ENCODE results near the gene PTPRN2. TPM values are rescaled to one million over a fixed set of nuclear protein-coding genes. Genes with fewer than 3 reads are reported as not detected.
"Not testable (repeated sequence)": the region's sequence is repeated elsewhere in the genome, so short reads cannot be mapped to it uniquely, and the experiment has no call there.

Gene PTPRN2
- under 1 TPM; 0.33 to 0.42 TPM for total RNA-seq
- polyA plus RNA-seq: 1.2 TPM

DNA sequence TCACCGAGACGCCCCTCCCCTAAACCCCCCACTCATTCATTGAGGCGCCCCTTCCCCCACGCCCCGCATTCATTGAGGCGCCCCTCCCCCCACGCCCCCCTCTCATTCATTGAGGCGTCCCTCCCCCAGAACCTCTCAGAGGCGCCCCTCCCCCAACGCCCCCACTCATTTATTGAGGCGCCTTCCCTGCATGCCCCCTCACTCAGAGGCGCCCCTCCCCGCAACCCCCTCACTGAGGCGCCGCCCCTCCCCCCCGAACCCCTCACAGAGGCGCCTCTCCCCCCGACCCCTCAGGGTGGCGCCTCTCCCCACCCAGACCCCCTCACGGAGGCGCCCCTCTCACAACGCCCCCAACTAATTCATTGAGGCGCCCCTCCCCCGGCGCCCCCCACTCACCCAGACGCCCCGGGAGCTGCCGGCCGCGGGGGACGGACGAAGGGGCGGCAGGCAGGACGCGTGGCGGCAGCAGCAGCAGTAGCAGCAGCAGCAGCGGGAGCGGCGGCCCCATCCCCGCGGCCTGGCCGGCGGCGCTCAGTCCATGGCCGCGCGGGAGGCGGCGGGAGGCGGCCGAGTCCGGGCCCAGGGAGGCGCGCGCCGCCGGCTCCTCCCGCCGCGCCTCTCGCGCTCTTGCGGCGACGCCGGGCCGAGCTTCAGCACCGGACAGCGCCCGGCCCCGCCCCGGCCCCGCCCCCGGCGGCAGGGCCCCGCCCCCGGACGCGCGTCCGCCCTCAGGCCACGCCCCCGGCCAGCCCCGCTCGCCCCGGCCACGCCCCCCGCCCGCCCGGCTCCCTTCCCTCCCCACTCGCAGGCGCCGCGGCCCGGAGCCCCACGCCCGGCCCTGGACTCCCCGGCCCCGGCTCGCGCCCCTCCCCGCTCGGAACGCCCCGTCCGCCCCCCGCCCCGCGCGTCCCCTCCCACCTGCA, at the start of gene PTPRN2:
PTPRN2 (minus strand) TSS at position 662 of the 923 bp plus-strand sequence.
- Histone ChIP-seq H3K36me3 (ENCODE audit: insufficient read depth, low read length) (no peaks in the 10 kb centered on the region), H3K4me3 (ENCODE audit: low read length) (no peak within 1 kb of the TSS), H3K4me1 (ENCODE audit: insufficient read depth, low read length) (peaks cover 11% of the 10 kb centered on the region), H3K9me3 (ENCODE audit: low read length) (no peaks in the 10 kb centered on the region), H3K27me3 (ENCODE audit: insufficient read depth, low read length, poor library complexity, severe bottlenecking) (peaks cover 37% of the 10 kb centered on the region), H3K27ac (ENCODE audit: low read depth, low read length) (no peak within 1 kb of the TSS)
- DNase-seq: peak in 4 of 5 donors; percentile 35 to 59 (median 43)
- Mint-ChIP-seq H3K27me3 (peaks cover 29 to 43% of the 10 kb centered on the region in 2 donors), H3K4me3 (peak within 1 kb of the TSS in 5 of 7 donors; percentile 48 to 68 (median 65)), H3K9me3 (peaks cover 0 to 8% (median 0%) of the 10 kb centered on the region in 5 donors), H3K4me1 (peaks cover 4 to 15% (median 9%) of the 10 kb centered on the region in 3 donors), H3K27ac (peak within 1 kb of the TSS in 1 of 8 donors; percentile 47), H3K36me3 (peaks cover 0 to 1% (median 0%) of the 10 kb centered on the region in 3 donors)
- ChIA-PET POLR2A (no interaction called here), CTCF (no interaction called here)

DNA sequence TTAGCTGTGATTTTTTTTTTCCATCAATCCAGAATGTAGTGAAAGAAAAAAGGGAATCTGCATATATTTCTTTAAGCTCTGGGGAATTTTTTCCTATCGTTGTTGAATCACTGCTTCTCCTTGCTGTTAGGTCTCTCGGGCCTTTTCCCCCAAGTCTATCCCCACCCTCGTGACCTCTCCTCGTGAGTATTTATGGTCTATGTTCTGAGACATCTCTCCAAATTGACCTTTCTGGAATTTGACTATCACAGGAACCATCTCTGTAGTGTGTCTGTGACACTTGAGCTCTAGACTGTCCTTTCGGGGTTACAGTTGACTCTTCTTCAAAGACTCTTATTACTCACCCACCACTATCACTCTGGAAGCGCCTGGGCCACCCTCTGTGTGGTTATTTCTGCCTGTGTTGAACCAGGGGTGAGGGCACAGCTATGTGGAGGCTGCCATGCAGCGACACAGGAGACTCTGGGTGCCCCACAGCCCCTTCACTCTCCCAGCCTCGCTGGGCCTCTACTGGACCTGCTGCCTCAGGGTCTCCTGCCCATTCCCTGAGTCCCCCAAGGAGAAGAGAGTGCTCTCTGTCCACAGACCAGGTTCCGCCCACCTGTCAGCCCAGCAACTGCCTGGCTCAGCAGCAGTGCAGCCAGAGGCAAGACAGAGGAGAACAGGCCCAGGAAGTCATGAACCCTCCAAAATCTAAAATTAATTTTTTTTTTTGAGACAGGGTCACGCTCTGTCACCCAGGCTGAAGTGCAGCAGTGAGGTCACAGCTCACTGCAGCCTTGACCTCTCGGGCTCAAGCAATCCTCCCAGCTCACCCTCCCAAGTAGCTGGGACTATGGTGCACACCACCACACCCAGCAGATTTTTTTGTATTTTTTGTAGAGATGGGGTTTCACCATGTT, 45.7 kb upstream of the PTPRN2 start:
- H3K27ac ChIP-seq (ENCODE audit: low read depth, low read length): no peak overlapping the region
- Mint-ChIP-seq H3K36me3 (peaks cover 11 to 12% (median 11%) of the 10 kb centered on the region in 3 donors), H3K27ac (peak overlapping the region in 1 of 8 donors; percentile 78), H3K27me3 (peaks cover 0 to 2% of the 10 kb centered on the region in 2 donors), H3K4me3 (no peak overlapping the region), H3K9me3 (no peaks in the 10 kb centered on the region), H3K4me1 (no peaks in the 10 kb centered on the region)
- H3K9me3 ChIP-seq (ENCODE audit: low read length): no peaks in the 10 kb centered on the region
- H3K4me3 ChIP-seq (ENCODE audit: low read length): no peak overlapping the region
- DNase-seq: no peak
- ChIA-PET POLR2A (no interaction called here), CTCF (no interaction called here)
- H3K36me3 ChIP-seq (ENCODE audit: insufficient read depth, low read length): no peaks in the 10 kb centered on the region
- no peaks in the 10 kb centered on the region for H3K27me3 ChIP-seq (ENCODE audit: insufficient read depth, low read length, poor library complexity, severe bottlenecking)
- H3K4me1 ChIP-seq (ENCODE audit: insufficient read depth, low read length): no peaks in the 10 kb centered on the region

DNA sequence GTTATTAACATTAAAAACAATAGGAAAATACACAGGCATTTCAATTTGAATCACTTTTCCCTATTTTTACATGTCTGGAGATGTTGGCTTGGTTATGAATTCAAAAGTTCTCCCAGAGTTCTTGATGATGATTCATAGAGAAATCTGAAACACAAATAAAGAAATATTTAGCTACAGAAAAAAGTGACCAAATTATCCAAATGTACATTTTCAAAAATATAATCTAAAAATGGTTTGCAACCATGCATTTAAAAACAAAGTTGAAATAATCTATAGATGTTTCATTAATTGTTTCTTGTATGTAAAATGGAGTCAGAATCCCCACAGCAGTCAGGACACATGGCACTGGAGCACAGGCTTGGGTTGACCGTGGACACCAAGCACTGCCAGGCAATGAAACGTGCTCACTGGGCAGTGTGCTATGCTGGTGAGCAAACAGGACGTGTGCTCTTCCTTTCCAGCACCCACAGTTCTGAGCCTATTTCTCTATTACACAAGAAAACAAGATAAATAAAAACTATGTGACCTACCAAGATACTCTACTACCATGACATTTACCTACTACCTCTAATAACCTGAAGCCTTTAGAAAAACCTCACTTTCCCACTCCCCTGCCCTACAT, 44.1 kb upstream of the PTPRN2 start:
- DNase-seq: no peak
- Histone ChIP-seq H3K36me3 (ENCODE audit: insufficient read depth, low read length) (no peaks in the 10 kb centered on the region), H3K27me3 (ENCODE audit: insufficient read depth, low read length, poor library complexity, severe bottlenecking) (no peaks in the 10 kb centered on the region), H3K4me3 (ENCODE audit: low read length) (no peak overlapping the region), H3K4me1 (ENCODE audit: insufficient read depth, low read length) (no peaks in the 10 kb centered on the region), H3K9me3 (ENCODE audit: low read length) (no peaks in the 10 kb centered on the region), H3K27ac (ENCODE audit: low read depth, low read length) (no peak overlapping the region)
- Mint-ChIP-seq H3K9me3 (no peaks in the 10 kb centered on the region), H3K27ac (no peak overlapping the region), H3K4me1 (no peaks in the 10 kb centered on the region), H3K27me3 (peaks cover 0 to 2% of the 10 kb centered on the region in 2 donors), H3K36me3 (peaks cover 10 to 13% (median 11%) of the 10 kb centered on the region in 3 donors), H3K4me3 (no peak overlapping the region)
- POLR2A ChIA-PET: no interaction called here
- CTCF ChIA-PET: no interaction called here

DNA sequence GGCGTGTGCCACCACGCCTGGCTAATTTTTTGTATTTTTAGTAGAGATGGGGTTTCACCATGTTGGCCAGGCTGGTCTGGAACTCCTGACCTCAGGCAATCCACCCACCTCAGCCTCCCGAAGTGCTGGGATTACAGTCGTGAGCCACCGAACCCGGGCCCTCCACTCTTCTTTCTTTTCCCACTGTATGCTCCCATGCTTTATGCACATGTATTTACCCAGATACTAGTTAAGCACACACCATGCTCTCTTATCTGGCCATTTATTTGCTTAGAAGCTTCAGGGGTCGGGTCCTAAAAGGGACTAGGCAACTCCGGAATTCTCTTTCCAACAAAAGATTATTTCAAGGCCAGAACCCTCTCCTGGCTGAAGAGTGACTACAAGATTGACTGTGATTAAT, 38.7 kb upstream of the PTPRN2 start:
- DNase-seq; POLR2A ChIA-PET; H3K36me3 ChIP-seq (ENCODE audit: insufficient read depth, low read length); H3K4me3 ChIP-seq (ENCODE audit: low read length); H3K9me3 Mint-ChIP-seq; H3K27me3 ChIP-seq (ENCODE audit: insufficient read depth, low read length, poor library complexity, severe bottlenecking); H3K27ac ChIP-seq (ENCODE audit: low read depth, low read length); H3K4me3 Mint-ChIP-seq; H3K27me3 Mint-ChIP-seq; H3K4me1 ChIP-seq (ENCODE audit: insufficient read depth, low read length); H3K27ac Mint-ChIP-seq; H3K9me3 ChIP-seq (ENCODE audit: low read length); CTCF ChIA-PET; H3K4me1 Mint-ChIP-seq: not testable (repeated sequence)
- H3K36me3 Mint-ChIP-seq: peaks cover 10 to 14% (median 14%) of the 10 kb centered on the region in 3 donors

DNA sequence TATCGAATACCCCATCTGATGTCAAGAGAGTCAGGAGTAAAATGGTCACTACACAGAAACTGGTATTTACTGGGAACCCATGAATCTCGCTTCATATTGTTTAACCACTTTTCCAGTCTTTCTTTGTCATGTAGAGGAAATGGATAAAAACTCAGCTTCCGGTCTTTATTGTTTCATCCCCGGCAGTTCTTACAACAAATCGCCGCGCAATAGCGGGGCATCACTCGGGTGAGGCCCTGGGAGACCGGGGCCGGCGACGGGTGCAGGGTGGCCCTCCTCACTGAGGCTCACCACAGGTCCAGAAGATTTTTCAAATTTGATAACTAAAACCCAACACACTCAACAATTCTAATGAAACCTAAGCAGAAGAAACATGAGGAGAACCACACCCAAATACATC, 35.6 kb upstream of the PTPRN2 start:
- Histone ChIP-seq H3K36me3 (ENCODE audit: insufficient read depth, low read length) (no peaks in the 10 kb centered on the region), H3K27ac (ENCODE audit: low read depth, low read length) (no peak overlapping the region), H3K9me3 (ENCODE audit: low read length) (no peaks in the 10 kb centered on the region), H3K27me3 (ENCODE audit: insufficient read depth, low read length, poor library complexity, severe bottlenecking) (no peaks in the 10 kb centered on the region), H3K4me1 (ENCODE audit: insufficient read depth, low read length) (no peaks in the 10 kb centered on the region), H3K4me3 (ENCODE audit: low read length) (no peak overlapping the region)
- CTCF ChIA-PET: no interaction called here
- no peak overlapping the region for H3K4me3 Mint-ChIP-seq
- POLR2A ChIA-PET: no interaction called here
- H3K27ac Mint-ChIP-seq: no peak overlapping the region
- peaks cover 3 to 6% (median 3%) of the 10 kb centered on the region in 3 donors for H3K36me3 Mint-ChIP-seq
- H3K9me3 Mint-ChIP-seq: no peaks in the 10 kb centered on the region
- DNase-seq: no peak
- no peaks in the 10 kb centered on the region for H3K27me3 Mint-ChIP-seq
- H3K4me1 Mint-ChIP-seq: no peaks in the 10 kb centered on the region

DNA sequence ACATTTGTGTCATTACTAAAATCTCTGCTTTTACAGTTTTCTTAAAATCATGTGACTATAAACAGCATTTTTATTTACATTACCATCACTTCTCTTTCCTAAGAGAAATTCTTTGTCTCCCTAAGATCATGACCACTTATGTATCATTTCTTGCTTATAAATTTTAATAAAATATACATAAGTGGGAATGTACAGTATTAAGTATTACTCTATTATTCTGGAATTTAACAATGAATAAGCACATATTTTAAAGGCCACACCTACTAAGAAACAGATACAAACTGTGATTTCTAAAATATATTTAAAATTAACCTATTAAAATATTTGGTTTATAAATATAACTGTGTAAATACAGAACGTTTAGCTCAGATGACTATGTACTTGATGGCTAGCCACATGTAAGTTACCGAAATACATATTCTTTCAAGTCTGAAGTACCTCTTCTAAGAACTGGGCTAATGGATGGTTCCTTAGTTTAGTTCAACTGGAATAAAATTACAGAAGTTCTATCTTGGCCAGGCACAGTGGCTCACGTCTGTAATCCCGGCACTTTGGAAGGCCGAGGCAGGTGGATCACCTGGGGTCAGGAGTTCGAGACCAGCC, 33.3 kb upstream of the PTPRN2 start:
- Histone ChIP-seq H3K4me3 (ENCODE audit: low read length) (no peak overlapping the region), H3K27me3 (ENCODE audit: insufficient read depth, low read length, poor library complexity, severe bottlenecking) (no peaks in the 10 kb centered on the region), H3K36me3 (ENCODE audit: insufficient read depth, low read length) (no peaks in the 10 kb centered on the region), H3K9me3 (ENCODE audit: low read length) (no peaks in the 10 kb centered on the region), H3K4me1 (ENCODE audit: insufficient read depth, low read length) (no peaks in the 10 kb centered on the region), H3K27ac (ENCODE audit: low read depth, low read length) (no peak overlapping the region)
- H3K36me3 Mint-ChIP-seq: peaks cover 1 to 3% (median 3%) of the 10 kb centered on the region in 3 donors
- CTCF ChIA-PET: no interaction called here
- peak overlapping the region in 1 of 8 donors; percentile 16 for H3K27ac Mint-ChIP-seq
- no peaks in the 10 kb centered on the region for H3K27me3 Mint-ChIP-seq
- DNase-seq: no peak
- H3K9me3 Mint-ChIP-seq: peaks cover 0 to 1% (median 0%) of the 10 kb centered on the region in 5 donors
- POLR2A ChIA-PET: no interaction called here
- H3K4me3 Mint-ChIP-seq: no peak overlapping the region
- H3K4me1 Mint-ChIP-seq: no peaks in the 10 kb centered on the region

DNA sequence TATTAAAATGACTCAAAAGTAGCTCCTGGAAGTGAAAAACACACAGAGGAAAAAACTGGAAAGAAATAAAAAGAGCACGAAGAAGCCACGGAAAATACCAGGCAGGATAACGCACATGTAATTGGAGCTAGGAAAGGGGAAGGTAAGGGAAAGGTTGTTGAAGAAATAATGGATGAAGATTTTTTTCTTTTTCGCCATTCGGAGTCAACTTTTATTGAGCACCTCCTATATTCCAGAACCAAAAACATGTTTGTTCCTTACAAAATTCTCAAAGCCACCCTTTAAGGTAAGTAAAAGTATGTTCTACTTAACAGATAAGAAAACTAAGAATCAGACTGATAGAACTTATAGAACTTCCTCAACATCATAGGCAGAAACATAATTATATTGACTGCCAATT, 32.8 kb upstream of the PTPRN2 start:
- no peaks in the 10 kb centered on the region for H3K36me3 ChIP-seq (ENCODE audit: insufficient read depth, low read length)
- no peak overlapping the region for H3K4me3 Mint-ChIP-seq
- no peak overlapping the region for H3K27ac ChIP-seq (ENCODE audit: low read depth, low read length)
- POLR2A ChIA-PET: no interaction called here
- H3K9me3 Mint-ChIP-seq: peaks cover 0 to 1% (median 0%) of the 10 kb centered on the region in 5 donors
- peaks cover 1 to 3% (median 3%) of the 10 kb centered on the region in 3 donors for H3K36me3 Mint-ChIP-seq
- H3K4me3 ChIP-seq (ENCODE audit: low read length): no peak overlapping the region
- H3K4me1 Mint-ChIP-seq: no peaks in the 10 kb centered on the region
- no peak for DNase-seq
- H3K27me3 Mint-ChIP-seq: no peaks in the 10 kb centered on the region
- H3K9me3 ChIP-seq (ENCODE audit: low read length): no peaks in the 10 kb centered on the region
- H3K4me1 ChIP-seq (ENCODE audit: insufficient read depth, low read length): no peaks in the 10 kb centered on the region
- no peaks in the 10 kb centered on the region for H3K27me3 ChIP-seq (ENCODE audit: insufficient read depth, low read length, poor library complexity, severe bottlenecking)
- H3K27ac Mint-ChIP-seq: no peak overlapping the region
- CTCF ChIA-PET: no interaction called here

All from CD8-positive, alpha-beta memory T cell (primary cell).